HG02678 (cell line): ENCODE measurements around the gene PPL.

Source experiments
- ATAC-seq: cut with Tn5 transposase; IDR thresholded peaks from one replicate; pipeline ENCODE4 v1.9.1; 2021; ENCODE audit warnings: mild to moderate bottlenecking, moderate library complexity; ENCODE audit not compliant: unreplicated experiment

The PPL gene

DNA sequence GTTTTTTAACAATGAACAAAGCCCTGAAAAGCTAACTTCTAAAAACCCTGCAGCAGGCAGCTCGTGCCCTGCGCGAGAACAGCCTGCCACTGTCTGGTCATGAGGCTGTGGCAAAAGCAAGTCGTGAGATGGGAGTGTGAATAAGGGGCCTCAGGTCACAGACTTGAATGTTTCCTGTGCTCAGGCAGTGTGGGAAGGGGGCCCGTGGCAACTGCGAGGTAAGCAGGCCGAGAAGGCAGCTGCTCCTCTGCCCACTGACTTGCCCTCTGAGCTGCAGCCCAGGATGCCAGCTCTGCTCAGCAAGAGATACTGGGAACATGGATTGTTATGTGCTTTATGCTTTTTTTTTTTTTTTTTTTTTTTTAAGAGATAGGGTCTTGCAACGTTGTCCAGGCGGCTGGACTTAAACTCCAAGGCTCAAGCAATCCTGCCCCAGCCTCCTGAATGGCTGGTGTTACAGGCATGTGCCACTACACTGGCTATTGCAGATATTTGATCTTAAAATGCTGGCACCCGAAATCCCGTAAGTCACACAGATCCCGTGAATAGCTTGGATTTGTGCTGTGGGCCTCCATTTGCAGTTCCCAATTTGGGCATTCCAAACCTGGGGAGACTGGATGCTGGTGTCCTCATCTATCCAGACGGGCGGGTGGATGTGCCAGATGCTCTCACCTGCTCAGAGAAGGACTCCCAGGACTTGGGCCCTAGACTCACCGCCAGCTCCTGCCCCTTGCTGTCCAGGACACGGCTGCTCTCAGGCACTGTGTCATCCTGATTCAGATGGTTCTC lies 45.7 kb downstream of the PPL start:
- ATAC-seq = no peak

DNA sequence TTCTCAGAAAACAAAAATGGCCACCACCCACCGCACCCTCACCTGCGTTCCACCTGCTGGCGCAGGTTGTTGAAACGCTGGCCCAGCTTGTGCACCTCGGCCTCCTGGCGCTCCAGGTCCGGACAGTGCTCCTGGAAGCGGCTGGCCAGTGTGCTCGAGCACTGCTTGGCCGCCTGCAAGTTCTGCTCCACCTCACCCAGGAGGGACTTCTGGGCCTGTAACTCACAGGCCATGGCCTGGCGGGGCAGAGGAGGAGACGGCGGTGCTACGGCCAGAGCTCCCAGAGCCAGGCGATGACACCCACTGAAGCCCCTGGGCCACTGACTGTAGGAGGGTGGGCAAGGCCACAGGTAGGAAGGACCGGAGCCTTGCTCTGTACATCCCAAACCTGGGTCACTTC lies 46.3 kb downstream of the PPL start:
- no peak for ATAC-seq

DNA sequence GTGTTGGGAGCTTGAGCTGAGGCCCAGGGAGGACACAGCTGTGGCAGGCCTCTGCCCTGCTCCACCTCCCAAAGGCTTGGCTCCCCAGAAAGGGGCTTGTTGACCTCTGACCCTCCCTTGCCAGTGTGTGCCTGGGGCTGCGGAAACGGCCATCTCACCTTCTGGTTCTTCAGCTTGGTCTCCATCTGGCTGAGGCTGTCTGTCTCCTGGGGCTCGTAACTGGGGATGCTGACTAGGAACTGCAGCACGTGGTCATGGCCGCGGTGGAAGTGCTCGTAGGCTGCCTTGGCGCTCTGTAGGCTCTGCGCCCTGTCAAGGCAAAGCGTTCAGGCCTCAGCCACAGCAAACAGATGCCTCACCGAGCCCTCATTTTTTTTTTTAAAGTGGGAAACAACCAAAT lies 46.9 kb downstream of the PPL start:
- ATAC-seq = no peak

DNA sequence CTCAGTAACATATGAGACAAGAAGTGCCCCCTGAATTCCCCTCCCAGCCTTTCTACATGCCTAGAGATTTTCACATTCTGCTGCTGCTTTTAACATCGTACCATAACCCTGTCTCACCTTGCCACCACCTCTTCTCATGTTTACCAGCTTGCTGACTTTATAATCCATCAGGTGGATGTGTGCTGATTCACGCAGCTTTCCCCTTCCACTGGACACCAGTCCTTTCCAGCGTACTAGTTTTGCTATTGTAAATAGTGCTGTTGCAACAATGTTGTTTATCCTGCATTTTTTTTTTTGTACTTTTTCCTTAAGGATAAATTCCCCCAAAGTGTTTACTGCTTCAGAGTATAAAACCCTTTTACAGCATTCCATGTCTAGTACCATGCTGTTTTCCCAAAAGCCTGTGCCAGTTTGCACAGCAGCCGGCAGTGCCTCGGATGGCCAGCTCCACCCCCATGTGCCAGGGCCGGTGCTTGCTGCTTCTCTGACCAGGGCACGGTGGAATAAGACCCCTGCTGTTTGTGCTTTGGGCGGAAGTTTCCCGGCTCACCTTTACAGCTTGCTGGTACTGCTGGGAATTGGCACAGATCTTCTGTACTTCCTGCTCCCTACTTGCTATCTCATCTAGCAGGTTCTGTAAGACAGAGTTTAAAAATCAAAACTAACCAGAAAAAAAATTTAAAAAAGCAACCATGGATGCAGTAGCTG lies 48.4 kb downstream of the PPL start:
- no peak for ATAC-seq

DNA sequence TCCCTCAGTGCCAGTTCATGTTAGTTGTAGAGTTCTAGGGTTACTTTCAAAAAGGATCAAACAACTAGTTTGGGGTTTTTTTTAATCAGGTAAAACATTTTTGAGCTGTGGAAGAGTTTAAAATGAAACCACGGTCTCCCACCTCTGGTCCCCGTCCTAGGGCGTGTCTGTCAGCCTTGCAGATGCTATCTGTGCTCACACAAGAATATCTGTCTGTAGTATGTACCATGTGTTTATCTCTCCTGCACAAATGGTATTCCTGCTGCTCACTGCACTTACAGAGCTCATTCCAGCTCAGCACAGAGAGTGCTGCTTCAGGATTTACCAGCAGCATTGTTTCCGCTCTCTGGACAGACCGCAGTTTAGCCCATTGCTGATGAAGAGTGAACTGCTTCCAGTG lies 50.8 kb downstream of the PPL start:
- no peak for ATAC-seq

DNA sequence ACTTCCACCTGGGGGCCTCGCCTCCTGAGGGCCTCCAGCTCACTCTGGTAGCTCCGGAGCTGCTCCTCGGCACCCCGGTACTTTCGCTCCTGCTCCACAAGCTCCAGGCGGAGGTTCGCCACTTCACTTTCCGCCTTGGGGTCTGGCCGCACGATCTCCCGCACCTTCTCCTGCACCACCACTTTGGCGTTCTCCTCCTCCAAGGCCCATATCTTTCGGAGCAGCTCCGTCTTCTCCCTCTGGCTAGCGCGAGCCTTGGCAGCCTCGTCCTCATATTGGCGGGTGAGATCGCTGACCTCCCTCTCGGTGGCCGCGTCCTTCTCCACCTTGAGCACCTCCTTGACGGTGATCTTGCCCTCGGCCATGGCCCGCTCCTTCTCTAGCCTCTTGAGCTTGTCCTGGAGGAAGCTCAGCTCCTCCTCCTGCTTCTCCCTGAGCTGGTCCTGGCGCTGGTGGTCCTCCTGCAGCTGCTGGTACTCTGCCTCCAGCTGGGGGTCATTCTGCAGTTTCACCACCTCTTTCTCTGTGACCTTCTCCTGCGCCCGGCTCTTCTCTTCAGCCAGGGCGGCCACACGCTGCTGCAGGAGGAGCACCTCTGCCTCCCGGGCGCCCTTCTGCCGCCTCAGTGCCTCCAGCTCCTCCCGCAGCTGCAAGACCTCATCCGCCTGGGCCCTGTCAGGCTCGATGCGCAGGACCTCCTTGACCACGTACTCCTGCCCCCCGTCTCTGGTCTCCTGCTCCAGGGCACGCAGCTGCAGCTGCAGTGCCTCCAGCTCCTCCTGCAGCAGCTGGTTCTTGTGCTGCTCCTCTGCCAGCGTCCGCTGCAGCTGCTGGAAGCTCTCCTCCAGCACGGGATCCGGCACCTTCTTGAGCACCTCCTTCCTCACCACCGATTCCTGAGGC lies 51.7 kb downstream of the PPL start:
- no peak for ATAC-seq

DNA sequence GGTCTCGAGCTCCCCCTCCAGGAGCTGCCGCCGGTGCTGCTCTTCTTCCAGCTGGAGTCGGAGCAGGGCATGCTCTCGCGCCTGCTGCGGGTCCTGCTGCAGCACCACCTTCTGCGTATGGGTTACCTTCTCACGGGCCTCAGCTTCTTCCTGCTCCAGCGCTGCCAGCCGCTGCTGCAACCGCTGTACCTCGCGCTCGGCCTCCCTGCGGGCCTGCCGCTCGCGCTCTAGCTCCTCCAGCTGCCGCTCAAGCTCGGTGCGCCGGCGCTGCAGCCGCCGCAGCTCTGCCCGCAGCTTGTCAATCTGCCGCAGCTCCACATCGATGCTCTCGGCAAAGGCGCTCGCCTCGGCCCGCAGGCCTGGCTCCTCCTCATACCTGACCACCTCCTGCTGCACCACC lies 52.7 kb downstream of the PPL start:
- no peak for ATAC-seq

DNA sequence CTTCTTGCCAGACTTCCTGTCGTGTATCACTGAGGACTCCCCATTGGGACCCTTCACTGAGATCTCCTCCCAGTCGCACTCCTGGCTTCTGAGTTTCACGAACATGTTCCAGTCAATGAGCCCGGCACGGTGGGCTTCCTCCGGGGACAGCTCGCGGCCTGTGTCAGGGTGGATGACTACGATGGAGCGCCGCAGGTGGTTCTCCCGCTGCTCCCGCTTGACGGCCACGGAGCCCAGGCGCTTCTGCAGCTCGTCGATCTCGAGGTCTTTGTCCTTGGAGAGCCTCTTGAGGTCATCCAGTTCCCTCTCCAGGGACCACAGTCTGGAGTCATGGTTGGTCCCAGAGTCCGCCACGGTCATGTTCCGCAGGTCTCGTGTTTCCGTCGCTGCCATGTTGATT lies 53.4 kb downstream of the PPL start:
- no peak for ATAC-seq

DNA sequence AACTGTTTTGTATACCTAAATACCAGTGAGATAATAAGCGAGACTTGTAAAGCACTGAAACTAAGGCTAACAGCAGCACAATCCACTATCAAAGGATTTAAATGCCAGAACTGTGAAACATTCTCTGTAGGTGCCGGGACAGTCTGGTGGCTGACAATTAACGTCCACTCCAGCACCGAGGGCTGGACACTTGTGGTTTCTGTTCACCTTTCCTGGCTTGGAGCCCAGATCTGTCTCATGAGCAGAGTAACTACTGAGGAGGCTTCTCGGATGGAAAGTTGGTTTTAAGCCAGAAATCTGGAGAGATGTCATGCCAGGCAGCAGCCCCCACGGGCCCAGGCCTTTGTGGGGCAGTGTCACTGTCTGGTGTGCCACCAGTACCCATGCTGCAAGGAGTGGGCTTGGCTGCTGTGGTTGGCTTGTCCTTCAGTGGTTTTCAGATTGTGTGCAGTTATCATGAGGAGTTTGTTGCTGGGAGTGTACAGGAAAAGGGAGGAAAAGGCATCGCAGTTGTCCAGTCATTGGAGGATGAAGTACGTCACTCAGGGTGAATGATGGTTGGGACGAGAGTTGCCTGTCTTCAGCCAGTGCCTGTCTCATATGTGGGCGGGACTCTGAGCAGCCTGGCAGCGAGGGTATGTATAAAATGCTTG lies 54.2 kb downstream of the PPL start:
- ATAC-seq = no peak

DNA sequence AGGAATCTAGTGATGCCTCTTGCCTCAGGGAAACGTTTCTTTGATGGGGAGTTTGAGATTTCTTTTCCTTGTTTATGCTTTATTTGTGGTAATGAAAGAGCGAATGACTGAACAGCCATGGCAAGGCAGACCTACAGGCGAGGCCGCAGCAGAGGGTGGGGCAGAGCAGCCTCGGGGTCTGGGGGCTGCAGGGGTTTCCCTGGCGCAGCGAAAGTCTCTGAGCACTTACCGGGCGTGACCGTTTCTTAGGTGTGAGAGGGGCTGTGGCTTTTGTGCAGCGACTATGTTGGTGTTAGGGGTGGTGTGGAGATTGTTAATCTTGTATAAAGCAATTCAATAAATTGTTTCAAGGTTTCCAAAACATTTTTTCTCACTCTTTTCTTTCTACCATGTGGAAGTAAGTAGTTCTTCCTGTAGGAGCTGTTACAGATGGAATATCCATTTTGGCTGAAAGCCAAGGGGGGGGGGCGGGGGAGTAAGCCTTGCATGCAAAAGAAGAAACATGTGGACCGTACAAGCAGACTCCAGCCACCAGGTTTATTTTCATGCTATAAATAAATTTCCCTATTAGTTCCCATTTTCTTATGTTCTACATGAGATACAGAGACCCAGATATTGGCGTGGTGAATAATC lies 54.8 kb downstream of the PPL start:
- no peak for ATAC-seq

DNA sequence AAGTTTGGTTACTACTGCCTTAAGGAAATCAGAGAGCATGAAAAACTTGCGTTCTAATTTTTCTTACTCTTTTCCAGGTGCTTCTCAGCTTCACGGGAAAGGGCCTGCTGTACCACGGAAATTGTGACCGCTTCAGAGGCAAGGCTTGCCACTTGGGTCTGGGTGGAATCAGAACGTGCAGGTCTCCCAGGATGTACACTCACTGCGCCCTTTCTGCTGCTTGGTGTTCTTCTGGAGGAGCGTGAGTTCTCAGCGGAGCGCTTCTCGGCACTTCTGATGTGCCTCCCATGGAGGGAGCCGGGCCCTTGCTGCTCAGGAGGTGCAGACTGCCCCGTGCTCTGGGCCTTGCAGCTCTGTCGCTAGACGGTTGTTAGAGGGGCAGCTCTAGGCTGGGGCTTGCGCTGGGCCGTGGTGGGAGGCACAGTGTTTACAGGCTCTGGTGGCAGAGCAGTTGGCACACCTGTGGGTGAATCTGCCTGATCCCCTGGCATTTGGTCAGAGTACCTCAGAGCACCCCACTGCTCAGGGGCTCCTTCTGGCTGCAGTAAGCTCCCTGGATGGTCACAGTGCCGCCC lies 56.9 kb downstream of the PPL start:
- ATAC-seq = no peak

DNA sequence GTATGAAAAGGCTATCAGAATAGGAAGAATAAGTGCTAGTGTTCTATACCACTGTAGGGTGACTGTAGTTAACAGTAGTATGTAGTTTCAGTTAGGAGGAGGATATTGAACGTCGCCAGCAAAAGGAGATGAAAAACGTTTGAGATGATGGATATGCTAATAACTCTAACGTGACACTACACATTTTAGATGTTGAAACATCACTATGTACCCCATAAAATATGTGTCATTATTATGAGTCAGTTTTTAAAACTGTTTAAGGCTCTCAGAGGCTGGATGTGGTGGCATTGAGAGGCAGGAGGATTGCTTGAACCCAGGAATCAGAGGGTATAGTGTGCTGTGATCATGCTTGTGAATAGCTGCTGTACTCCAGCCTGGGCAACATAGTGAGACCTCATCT lies 57.9 kb downstream of the PPL start:
- ATAC-seq = no peak

DNA sequence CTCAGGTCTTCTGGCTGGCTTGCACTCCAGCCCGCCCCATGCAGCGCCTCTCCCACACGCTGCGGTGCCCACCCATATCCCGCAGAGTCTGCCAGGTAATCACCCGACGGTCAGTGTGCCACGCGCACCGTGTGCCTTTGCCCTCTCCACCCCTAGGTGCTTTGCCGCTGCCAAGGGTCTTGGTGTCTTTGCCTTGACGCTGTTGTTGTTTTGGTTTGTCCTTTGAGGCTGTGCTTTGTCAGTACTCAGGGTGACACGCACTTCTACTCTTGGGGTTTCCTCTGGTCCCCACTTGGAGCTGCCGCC lies 59.6 kb downstream of the PPL start:
- ATAC-seq = no peak

DNA sequence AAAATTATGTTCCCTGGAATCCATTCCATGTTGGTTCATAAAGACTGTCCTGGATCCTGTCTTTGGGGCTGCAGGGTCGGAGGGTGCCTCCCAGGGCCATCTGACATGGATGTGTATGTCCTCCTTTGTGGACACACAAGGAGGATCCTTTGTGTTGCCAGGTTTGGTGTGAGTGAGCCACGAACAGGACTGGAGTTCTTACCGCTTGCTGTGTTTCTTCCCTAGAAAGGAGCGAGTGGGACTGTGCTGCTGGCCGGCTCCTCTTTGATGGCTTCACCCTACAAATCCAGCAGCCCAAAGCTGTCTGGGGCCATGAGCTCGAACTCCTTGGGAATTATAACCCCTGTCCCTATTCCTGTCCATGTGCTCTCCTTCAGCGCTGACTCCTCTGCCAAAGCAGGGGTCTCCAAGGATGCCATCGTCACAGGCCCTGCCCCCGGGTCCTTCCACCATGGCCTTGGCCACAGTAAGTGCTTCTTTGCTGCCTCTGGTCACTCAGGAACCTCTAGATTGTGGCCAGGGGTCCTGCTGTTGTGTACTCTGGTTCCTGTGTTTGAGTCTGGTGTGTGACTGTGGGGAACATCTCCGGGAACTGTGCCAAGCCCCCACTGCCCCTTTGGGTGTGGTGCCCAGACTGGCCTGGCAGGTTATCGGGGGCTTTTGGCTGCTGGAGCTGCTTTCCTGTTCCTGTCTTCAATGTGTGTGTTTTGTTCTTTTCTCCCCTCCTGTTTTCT lies 60.1 kb downstream of the PPL start:
- no peak for ATAC-seq

DNA sequence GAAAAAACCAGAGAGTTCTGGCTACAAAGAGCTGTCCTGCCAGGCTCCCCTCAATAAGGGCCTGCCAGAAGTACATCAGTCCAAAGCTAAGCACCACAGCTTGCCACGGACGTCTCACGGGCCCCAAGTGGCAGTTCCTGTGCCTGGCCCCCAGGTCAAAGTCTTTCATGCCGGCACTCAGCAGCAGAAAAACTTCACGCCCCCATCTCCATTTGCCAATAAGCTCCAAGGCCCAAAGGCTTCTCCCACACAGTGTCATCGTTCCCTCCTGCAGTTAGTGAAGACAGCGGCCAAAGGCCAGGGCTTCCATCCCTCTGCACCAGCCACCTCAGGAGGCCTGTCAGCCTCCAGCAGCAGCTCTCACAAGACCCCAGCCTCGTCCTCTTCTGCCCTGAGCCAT lies 62.3 kb downstream of the PPL start:
- no peak for ATAC-seq

DNA sequence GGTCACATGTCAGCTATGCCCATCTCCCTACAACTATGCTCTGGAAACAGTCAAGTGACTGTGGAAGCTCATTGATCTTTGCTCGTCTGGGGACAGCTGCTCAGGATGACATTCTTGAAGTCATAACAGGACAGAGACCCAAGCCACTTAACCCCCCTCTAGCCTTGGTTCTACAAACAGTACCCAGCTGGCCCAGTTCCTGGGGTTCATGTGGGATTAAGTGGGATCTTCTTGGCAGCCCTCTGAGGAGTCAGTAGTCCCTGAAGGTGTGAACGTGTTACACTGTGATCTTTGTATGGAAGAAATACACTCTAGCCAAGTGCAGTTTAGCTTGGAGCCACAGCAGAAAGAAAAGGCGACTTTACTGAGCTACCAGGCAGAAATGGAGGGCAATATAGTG lies 63.9 kb downstream of the PPL start:
- no peak for ATAC-seq

DNA sequence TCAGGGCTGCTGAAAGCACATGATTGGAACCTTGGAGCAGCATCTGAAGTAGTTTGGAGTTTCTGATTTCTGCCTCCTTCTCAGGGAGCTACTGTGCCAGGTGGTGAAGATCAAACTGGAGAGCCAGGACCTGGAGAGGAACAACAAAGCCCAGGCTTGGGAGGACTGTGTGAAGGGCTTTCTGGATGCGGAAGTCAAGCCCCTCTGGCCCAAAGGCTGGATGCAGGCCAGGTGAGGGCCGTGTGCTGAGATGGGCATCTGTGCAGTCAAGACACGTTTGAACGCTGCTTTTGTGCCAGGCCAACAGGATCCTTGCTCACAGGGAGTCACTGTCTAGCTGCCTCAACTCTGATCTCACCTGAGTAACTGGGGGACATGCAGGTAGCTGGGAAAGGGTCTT lies 65.9 kb downstream of the PPL start:
- ATAC-seq = no peak

DNA sequence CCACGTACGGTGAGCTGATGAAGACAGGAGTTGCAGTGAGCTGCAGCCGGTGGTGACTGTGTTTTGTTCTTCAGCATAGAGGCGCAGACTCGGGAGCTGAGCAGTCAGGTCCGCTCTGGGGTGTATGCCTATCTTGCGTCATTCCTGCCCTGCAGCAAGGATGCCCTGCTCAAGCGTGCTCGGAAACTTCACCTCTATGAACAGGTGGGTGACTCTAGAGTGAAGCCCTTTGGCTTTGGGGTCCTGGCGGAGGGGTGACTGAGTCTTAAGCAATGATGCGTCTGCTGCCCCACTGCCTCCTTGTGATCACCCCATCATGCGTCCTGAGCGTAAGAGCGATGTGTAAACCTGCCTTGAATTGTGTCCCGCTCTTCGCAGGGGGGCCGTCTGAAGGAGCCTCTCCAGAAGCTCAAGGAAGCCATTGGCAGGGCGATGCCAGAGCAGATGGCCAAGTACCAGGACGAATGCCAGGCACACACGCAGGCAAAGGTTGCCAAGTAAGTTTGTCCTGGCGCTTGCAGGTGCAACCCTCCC lies 66.7 kb downstream of the PPL start:
- ATAC-seq = no peak

DNA sequence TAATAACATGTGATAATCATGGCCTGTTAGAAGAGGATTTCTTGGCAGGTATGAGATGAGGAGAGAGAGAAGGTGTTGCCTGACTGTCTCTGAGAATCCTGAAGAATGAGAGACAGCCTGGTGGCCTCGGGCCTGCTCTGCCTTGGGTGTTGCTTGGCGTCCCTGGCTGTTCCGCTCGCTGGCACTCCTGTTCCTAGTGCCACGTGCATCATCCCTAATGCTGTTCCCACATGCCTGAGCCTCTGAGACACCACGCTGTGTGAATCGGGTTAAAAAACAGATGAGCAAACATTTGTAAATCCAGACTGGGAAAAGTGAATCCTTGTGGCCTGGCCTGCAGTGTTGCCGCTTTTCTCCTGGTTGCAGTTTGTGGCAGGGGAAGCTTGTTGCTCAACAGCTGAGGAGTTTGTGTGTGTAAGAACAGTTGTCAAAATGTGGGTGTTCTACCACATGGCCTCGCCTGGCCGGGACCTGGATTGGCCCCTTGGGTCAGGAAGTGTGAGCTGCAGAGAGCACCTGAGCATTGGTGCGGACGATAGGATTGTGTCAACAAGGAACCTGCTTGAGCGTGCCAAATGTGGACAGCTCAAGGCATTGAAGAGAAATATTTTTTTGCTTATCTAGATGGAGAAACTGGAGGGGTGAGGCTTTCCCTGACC lies 67.7 kb downstream of the PPL start:
- ATAC-seq = no peak
